Stimulated activated CD8-positive, alpha-beta memory T cell treated with anti-CD3 and anti-CD28 coated beads, Interleukin-7, amount 100 ng/mL, for 48 hours (primary cell): ENCODE data around the gene HACD2.
A peak's percentile ranks its signal among the peaks of the same experiment; 100 is the strongest.

Experiments
- DNase-seq, 2 donors: peaks; one replicate each; pipeline ENCODE4 v3.0.0-alpha.2; 2020; ENCODE audit warnings: low read depth in 1 of 2; ENCODE audit errors: extremely low read depth in 1 of 2

The HACD2 gene, protein sequence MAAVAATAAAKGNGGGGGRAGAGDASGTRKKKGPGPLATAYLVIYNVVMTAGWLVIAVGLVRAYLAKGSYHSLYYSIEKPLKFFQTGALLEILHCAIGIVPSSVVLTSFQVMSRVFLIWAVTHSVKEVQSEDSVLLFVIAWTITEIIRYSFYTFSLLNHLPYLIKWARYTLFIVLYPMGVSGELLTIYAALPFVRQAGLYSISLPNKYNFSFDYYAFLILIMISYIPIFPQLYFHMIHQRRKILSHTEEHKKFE

DNA sequence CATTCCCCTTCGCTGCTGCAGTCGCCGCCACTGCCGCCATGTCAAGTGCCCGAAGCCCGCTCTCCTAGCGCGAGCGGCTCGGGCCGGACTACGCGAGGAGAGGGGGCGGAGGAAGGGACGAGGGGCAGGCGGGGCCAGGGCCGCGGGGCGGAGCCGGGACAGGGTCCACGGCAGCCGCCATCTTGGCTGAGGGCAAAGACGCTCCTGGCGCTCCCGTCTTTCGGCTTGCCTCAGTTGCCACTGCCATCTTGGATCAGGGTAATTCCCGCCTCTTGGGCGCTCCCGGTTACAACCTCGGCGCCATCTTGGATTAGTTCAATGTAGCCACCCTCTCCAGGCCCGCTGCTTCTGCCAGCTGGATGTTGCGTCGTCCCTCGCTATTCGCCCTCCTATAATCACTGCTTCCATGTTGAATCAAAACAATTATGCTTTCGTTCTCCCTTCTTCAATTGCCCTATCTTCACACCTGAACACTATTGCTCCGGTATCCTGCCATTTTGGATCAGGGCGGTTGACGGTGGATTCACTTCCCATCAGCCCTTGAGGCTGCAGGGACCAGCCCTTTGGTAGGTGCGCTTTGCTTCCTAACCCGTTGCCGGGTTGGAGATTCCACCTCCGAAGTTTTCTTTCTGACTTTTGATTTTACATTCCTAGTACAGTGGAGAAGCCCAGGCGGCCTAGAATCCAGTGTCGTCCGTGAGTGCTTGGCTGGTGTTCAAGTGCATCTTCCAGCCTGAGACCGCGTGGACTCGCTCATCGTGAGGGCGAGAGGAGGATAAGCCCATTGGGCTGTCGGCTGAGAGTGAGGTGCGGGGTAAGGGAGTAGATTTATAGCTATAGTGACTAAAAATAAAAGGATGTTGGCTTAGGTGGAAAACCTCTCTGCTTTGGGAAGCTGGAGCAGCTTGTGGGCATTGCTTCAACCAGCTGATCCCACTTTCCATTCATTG, at the start of gene HACD2:
Gene HACD2 (minus strand): TSS at position 66 of the 950 bp plus-strand sequence. CDS start 26 bp downstream, at position 40.
- peak; percentile 87 to 93 for DNase-seq

GRCh38 chr3:123634149-123635051, 49.5 kb upstream of the HACD2 start:
- no peak for DNase-seq

GRCh38 chr3:123633530-123633929, 48.7 kb upstream of the HACD2 start:
- DNase-seq: no peak

DNA sequence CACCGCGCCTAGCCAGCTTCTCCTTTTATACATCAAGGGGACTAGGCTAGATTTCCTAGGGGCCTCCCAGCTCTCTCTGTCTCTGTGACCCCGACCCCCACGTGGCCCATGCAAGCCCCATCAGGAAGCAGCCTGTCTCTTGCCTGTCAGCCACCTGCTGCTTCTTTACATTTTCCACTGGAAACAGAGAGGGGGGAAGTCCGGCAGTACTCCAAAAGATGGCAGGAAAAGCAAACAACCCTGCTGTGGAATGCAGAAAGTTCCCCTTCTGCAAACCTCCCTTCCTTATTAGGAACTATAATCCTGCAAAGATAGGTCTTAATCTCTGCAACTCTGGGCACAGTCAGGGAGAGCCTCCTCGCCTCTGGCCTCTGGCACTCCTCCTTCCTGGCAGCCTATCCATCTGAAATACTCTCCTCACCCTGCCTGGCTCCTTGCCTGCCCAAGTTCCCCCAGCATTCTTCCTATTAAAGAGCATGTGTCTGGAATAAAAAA, 47.4 kb upstream of the HACD2 start:
- DNase-seq: no peak

DNA sequence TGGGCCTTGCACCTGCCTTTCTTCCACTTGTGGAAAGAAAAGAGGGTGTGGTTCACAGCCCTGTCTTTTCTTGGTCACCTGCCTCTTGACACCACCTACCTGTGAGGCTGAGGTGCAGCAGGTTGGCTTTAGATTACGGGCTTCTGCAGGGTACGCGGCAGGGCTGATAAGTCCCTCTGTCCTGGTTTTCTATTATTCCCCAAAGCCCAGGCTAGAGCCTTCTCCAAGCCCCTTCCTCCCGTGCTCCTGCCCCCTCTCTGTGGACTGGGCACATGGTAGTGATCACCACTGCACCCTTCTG, 44.8 kb upstream of the HACD2 start:
- DNase-seq: no peak

DNA sequence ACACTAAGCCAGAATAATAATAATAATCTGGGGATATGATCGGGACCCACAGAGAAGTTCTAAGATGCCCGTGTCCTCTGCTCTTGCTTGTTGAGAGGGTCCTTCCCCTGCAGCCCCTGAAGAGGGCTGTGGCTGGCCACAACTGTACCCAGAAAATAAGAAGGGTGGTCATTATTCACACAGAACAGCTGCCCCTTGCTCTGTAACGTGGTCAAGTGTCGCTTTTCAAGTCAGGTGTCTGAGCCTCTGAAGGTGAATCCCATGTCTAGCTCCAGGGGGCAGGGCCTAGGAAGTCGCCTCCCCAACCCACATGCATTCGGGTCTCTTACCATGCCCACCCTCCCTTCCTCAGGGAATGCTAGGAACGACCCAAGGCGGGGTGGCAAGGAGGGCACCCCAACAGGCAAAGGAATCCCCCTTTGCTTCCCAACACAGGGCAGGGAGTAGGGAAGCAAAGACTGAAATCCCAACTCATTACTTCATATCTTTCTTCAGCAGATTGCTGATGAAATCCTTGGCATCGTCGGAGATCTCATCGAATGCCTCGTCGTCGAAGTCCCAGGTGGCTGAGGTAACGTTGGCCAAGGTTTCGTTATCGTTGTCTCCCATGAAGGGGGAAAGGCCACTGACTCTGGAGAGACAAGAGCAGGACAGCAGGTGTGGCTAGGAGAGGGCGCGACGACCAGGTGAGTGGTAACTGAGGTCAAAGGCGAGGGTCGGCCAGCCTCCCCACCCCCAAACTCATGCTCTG, 44.3 kb upstream of the HACD2 start:
- DNase-seq: no peak

GRCh38 chr3:123627673-123628670, 43.1 kb upstream of the HACD2 start:
- no peak for DNase-seq

GRCh38 chr3:123626881-123627280, 42.0 kb upstream of the HACD2 start:
- no peak for DNase-seq

GRCh38 chr3:123624302-123624701, 39.4 kb upstream of the HACD2 start:
- DNase-seq: no peak

- no peak for DNase-seq
Measured at GRCh38 chr3:123623346-123623880, 38.6 kb upstream of the HACD2 start.

- DNase-seq: no peak
Measured at GRCh38 chr3:123622766-123623165, 37.9 kb upstream of the HACD2 start.

DNA sequence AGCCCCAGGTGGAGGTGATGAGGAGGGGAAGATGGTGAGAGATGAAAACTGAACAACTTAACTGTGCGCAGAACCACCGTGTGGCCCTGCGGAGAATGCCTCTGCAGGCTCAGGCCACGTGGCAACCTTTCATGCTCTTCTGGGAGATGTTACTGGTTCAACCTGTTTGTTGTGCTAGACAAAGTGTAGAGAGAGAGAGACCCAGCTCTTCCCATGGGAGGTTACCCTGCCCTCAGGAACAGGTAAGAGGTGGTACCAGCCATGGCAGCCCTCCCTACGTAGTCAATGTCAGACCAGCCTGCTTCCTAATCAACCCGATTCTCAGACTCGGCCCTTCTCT, 37.0 kb upstream of the HACD2 start:
- no peak for DNase-seq

GRCh38 chr3:123621186-123621849, 36.5 kb upstream of the HACD2 start:
- DNase-seq: no peak

DNA sequence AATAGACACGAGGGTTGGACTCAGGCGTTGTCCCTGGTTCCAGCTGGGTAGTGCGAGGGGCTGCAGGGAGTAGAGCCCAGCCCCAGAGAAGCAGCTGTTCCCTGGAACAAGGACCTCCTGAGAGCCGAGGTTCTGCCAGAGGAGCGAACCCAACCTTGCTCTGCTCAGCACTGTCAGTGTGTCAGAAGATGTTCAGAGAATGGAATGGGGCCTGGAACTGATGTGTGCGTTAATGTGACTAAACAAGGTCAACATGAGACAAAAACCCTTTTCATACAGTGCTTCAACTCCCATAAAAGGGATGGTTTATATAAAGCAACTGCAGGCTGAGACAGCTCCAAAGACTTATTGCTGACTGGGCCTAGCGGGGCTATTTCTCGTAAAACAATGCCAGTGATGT, 35.5 kb upstream of the HACD2 start:
- DNase-seq: no peak

DNA sequence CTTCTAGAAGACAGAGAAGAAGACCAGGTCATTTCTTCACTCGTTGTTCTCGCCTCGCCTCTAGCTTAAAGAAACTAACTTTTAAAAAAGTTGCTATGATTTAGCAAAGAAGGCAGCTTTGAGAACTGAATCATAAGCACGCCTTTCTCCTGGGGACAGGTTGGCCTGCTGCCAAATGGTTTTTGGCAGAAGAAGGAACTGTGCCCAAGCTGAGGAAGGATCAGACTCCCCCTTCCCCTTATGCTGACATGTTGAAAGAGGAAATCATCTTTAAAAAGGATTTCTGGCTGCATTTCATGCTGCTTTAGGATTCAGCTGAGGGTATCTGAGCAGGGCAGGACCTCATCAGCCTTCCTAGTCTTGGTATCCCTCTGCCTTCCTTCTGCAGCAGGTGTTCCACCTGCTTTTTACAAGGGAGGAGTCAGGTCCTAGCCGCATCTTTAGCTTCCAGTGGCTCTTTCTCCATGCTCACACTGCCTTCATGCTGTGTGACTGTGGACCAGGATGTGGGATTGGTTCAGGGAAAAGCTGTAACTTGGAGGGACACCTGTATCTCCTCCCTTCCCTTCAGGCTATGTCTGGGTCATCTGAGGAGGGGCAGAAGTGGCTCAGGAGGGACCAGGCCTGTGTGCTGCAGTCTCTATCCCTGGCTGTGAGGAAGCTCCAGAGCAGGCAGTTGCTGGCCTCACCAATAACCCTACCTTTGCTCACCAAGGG, 34.1 kb upstream of the HACD2 start:
- no peak for DNase-seq

DNA sequence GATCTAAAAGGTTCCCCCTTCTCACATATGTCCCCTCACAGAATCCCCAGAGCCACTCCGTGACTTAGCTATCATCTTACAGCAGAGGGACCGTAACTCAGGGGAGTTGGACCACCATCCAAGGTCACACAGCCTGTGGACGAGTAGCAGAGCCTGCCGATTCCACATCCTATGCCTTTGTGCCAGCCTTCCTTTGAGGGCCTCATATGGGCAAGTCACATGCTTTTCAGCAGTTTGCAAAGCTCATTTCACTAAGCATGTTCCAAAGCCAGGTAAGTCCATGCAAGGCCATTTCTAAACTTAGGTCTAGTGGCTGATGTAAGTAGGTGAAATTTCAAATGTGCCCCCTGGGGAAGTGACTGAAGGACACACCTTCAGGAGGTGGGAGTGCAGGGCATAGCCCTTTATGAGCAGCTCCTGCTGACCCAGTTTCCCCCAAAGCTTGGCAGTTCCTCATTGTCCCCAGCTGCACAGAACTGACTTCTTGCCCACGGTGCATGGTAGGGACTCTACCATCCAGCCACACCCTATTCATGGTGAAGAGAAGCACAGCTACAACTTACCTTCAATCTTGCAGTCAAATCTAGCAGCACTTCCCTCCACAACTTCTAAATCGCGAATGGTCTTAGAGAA, 33.3 kb upstream of the HACD2 start:
- DNase-seq: no peak

GRCh38 chr3:123616593-123616992, 31.7 kb upstream of the HACD2 start:
- no peak for DNase-seq
